ENCODE measurements around the gene EBF3. TPM values are rescaled to one million over a fixed set of nuclear protein-coding genes. Genes with fewer than 3 reads are reported as not detected.

EBF3 gene
- total RNA-seq, 4 donors from 2014 or later = 2.5 to 4.9 (median 4.6) TPM

GRCh38 chr10:129946859-129947258 lies 17.2 kb downstream of the EBF3 start:
- Histone ChIP-seq H3K4me3 (no peak overlapping the region), H3K4me1 (peaks cover 0 to 46% (median 0%) of the 10 kb centered on the region in 3 donors), H3K27me3 (peaks cover 64% of the 10 kb centered on the region), H3K27ac (peak overlapping the region in 3 of 4 donors; percentile 51 to 76 (median 70)), H3K9me3 (no peaks in the 10 kb centered on the region), H3K36me3 (no peaks in the 10 kb centered on the region)
- ATAC-seq = no peak
- TF ChIP-seq, protein P1, sequence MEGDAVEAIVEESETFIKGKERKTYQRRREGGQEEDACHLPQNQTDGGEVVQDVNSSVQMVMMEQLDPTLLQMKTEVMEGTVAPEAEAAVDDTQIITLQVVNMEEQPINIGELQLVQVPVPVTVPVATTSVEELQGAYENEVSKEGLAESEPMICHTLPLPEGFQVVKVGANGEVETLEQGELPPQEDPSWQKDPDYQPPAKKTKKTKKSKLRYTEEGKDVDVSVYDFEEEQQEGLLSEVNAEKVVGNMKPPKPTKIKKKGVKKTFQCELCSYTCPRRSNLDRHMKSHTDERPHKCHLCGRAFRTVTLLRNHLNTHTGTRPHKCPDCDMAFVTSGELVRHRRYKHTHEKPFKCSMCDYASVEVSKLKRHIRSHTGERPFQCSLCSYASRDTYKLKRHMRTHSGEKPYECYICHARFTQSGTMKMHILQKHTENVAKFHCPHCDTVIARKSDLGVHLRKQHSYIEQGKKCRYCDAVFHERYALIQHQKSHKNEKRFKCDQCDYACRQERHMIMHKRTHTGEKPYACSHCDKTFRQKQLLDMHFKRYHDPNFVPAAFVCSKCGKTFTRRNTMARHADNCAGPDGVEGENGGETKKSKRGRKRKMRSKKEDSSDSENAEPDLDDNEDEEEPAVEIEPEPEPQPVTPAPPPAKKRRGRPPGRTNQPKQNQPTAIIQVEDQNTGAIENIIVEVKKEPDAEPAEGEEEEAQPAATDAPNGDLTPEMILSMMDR (IDR thresholded peaks at IDR 0.05) = no peak
- no peak for TF ChIP-seq EP300 (IDR thresholded peaks at IDR 0.05)
- no peak for TF ChIP-seq POLR2AphosphoS5 (IDR thresholded peaks at IDR 0.05)
- TF ChIP-seq POLR2A (IDR thresholded peaks at IDR 0.05) = no peak
- 51 to 59% methylated on average over 6 to 11 of the region's 14 CpGs for WGBS, 2 donors (ENCODE audit: low coverage in 1 of 2)

DNA sequence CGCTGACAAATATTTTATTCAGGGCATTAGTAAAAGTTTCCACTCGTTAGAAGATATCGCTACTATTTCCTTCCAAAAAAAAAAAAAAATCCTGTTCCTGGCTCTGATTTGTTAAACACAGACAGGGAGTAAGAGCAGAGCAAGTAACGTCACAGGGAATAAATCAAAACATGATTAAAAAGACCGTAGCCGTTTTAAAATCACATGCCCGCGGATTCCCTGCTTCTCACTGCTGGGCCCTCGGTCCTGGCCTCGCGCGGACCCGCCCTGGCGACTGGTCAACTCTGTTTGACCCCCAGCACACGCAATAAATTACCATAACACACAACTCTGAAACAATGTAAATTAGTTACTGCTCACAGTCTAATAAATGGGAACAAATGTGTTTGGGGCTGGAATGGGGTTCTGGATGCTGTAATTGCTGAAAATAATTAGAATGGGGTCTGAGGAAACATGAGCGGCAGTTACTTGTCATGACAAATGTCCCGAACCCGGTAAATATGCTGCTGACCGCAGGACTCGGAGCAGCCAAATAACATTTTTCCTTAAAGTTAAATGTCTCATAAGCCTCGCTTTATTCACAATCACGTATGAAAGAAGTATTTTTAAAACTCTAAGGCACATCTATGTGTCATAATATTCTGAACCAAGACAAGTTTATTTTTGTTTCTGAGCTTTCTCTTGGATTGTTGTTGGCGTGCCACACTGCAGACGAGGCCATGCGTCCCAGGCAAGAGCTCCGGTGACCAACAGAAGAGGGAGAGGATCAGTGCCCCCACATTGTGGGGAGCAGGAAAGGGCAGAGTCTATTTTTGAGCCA lies 17.9 kb downstream of the EBF3 start:
- Histone ChIP-seq H3K4me3 (no peak overlapping the region), H3K27ac (peak overlapping the region in 3 of 4 donors; percentile 70 to 76 (median 73)), H3K36me3 (no peaks in the 10 kb centered on the region), H3K27me3 (peaks cover 57% of the 10 kb centered on the region), H3K9me3 (no peaks in the 10 kb centered on the region), H3K4me1 (peaks cover 0 to 39% (median 0%) of the 10 kb centered on the region in 3 donors)
- 37 to 42% methylated on average over 18 to 21 of the region's 26 CpGs for WGBS, 2 donors (ENCODE audit: low coverage in 1 of 2)
- TF ChIP-seq POLR2AphosphoS5 (IDR thresholded peaks at IDR 0.05) (peak; percentile 48), POLR2A (IDR thresholded peaks at IDR 0.05) (no peak)
- peak; percentile 68 for ATAC-seq

- Histone ChIP-seq H3K9me3 (no peaks in the 10 kb centered on the region), H3K4me1 (peaks cover 0 to 35% (median 0%) of the 10 kb centered on the region in 3 donors), H3K4me3 (no peak overlapping the region), H3K36me3 (no peaks in the 10 kb centered on the region), H3K27ac (peak overlapping the region; percentile 8 to 76 (median 58)), H3K27me3 (peaks cover 56% of the 10 kb centered on the region)
- TF ChIP-seq POLR2AphosphoS5 (IDR thresholded peaks at IDR 0.05) (no peak), POLR2A (IDR thresholded peaks at IDR 0.05) (no peak), EP300 (IDR thresholded peaks at IDR 0.05) (no peak)
- TF ChIP-seq, protein P1 (IDR thresholded peaks at IDR 0.05) = no peak
- WGBS, 2 donors (ENCODE audit: low coverage in 1 of 2) = 67 to 91% methylated on average over 7 to 8 of the region's 8 CpGs
- no peak for ATAC-seq
These were observed 18.5 kb downstream of the EBF3 start for GRCh38 chr10:129945526-129945925.

DNA sequence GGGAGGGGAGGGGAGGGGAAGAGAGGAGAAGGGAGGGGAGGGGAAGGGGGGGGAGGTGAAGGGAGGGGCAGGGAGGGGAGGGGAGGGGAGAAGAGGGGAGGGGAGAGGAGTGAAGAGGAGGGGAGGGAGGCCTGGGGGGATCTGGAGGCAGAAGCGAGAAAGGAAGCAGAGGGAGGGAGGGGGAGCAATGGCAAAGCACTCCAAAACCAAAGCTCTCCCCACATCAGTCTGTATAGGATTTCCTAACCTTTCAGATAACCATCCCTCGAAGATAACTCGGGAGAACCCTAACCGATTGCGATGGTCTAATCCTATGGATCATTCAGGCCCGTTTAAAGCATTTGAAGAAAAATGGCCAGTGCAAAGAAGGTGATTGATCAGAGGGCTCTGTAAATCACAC lies 19.0 kb downstream of the EBF3 start:
- no peak for TF ChIP-seq POLR2AphosphoS5 (IDR thresholded peaks at IDR 0.05)
- no peak for TF ChIP-seq EP300 (IDR thresholded peaks at IDR 0.05)
- no peak for TF ChIP-seq POLR2A (IDR thresholded peaks at IDR 0.05)
- TF ChIP-seq, protein P1 (IDR thresholded peaks at IDR 0.05) = no peak
- no peak overlapping the region for H3K4me3 ChIP-seq
- H3K4me1 ChIP-seq = peaks cover 0 to 35% (median 0%) of the 10 kb centered on the region in 3 donors
- no peaks in the 10 kb centered on the region for H3K9me3 ChIP-seq
- H3K27me3 ChIP-seq = peaks cover 55% of the 10 kb centered on the region
- peak overlapping the region; percentile 8 to 76 (median 58) for H3K27ac ChIP-seq
- WGBS, 2 donors (ENCODE audit: low coverage in 1 of 2) = 54 to 69% methylated on average over 5 of the region's 6 CpGs
- no peak for ATAC-seq
- no peaks in the 10 kb centered on the region for H3K36me3 ChIP-seq

- 93 to 100% methylated on average over 1 to 8 of the region's 8 CpGs for whole genome bisulfite sequencing, 2 donors (ENCODE audit: low coverage in 1 of 2)
- TF ChIP-seq POLR2AphosphoS5 (IDR thresholded peaks at IDR 0.05) = no peak
- TF ChIP-seq, protein P1 (IDR thresholded peaks at IDR 0.05) = no peak
- no peak for TF ChIP-seq EP300 (IDR thresholded peaks at IDR 0.05)
- TF ChIP-seq POLR2A (IDR thresholded peaks at IDR 0.05) = no peak
- Histone ChIP-seq H3K27ac (no peak overlapping the region), H3K27me3 (peaks cover 49% of the 10 kb centered on the region), H3K4me3 (no peak overlapping the region), H3K9me3 (no peaks in the 10 kb centered on the region), H3K36me3 (no peaks in the 10 kb centered on the region), H3K4me1 (peaks cover 0 to 33% (median 0%) of the 10 kb centered on the region in 3 donors)
- no peak for ATAC-seq
These were observed 19.6 kb downstream of the EBF3 start for GRCh38 chr10:129944456-129944855.
